GM18868 (cell line): ENCODE data around the gene PPP1R13L.
"Not testable (repeated sequence)": the region's sequence is repeated elsewhere in the genome, so short reads cannot be mapped to it uniquely, and the experiment has no call there.

ENCODE experiments used
- ATAC-seq: cut with Tn5 transposase; IDR thresholded peaks from one replicate; pipeline ENCODE4 v1.9.1; 2021; ENCODE audit warnings: mild to moderate bottlenecking, moderate library complexity; ENCODE audit not compliant: unreplicated experiment

Gene PPP1R13L

DNA sequence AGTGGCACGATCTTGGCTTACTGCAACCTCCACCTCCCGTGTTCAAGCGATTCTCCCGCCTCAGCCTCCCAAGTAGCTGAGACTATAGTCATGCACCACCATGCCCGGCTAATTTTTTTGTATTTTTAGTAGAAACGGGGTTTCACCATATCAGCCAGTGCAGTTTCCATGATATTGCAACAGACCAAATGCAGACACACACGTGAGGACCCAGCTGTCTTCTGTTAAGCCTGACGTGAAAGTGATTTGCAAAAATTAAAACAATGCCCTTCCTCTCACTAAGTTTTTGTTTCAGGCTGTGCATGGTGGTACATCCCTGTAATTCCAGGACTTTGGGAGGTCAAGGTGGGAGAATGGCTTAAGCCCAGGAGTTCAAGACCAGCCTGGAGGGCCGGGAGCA lies 26.1 kb upstream of the PPP1R13L start:
- ATAC-seq, result not testable (repeated sequence)

GRCh38 chr19:45429896-45430295 lies 25.0 kb upstream of the PPP1R13L start:
- ATAC-seq, result not testable (repeated sequence)

DNA sequence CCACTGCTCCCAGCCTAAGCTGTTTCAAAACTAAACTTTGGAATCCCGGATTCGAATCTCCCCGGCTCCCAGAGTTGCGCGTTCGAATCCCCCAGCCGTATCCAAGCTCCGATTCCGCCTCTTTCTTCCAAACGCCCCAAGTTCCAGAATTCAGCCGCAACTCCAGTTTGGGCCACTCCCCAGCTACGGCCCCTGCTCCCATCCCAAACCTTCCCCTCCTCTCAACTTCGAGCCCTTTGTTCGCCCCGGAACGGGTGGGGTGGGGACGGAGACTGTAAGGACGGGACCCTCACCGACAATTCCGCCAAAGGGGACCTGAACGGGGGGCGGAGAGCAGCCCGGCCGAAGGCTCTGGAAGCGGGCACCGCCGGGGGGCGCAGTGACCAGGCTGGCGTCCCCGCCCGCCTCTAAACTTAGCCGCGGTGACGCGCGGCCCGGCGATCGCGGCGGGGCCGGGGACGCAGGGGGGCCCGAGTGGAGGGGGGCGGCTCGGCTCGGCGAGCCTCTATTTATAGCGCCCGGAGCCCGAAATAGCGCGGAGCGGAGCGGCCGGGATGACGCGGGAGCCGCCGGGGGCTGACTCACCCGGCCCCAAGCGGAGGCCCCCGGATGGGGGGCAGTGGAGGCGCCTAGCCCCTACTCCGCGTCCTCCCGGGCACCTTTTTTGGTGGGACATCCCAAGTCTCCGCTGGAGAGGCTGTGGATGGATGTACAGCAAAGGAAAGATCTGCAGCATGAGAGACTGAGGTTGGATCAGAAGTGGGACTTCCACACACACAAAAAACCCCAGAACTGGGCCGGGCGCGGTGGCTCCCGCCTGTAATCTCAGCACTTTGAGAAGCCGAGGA lies 23.7 kb upstream of the PPP1R13L start:
- no peak for ATAC-seq

- no peak for ATAC-seq
Measured at GRCh38 chr19:45424191-45425058, 19.6 kb upstream of the PPP1R13L start.

GRCh38 chr19:45423589-45424190 lies 18.8 kb upstream of the PPP1R13L start, which contains the start of gene ERCC1:
ERCC1 (minus strand) TSS chr19:45423917; CDS start chr19:45423374, 543 bp downstream.
- ATAC-seq, result peak; percentile 59

GRCh38 chr19:45423033-45423588 lies 18.2 kb upstream of the PPP1R13L start:
- no peak for ATAC-seq

DNA sequence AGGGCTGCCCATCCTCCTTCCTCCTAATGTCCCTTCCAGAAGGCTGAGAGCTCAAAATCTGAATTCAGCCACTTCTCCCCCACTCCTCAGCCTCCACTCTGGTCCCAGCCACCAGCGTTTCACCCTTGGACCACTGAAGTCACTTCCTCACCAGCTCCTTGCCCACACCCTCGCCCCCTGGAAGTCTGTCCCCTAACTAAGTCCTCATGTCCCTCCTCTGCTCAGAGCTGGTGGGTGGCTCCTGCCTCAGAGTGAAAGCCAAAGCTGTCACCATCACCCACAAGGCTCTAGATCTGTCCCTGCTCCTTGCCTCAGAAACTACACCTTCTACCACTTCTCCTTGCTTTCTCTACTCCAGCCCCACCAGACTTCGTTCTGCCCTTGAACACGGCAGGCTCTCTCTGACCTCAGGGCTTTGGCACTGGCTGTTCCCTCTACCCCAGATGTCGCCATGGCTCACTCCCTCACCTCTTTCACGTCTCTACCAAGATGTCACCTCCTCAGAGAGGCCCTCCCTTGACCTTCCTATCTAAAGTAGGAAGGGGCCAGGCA lies 17.2 kb upstream of the PPP1R13L start:
- no peak for ATAC-seq

DNA sequence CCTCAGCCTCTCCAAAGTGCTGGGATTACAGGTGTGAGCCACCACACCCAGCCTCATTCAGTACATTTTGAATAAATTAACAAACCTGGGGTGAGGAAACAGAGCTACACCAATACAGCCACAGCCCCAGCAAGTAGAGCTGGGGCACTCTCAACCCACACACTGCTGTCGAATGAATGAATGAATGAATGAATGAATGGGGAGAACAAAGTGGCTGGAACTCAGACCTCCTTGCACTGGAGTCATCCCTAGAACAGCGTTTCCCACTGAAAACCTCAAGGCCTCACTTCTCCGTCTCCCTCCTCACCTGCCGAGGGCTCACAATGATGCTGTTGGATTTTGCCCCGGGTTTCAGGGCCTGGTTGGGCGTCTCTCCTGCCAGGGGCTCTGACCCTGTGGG lies 16.0 kb upstream of the PPP1R13L start:
- no peak for ATAC-seq

- no peak for ATAC-seq
Measured at GRCh38 chr19:45420356-45420755, 15.5 kb upstream of the PPP1R13L start.

DNA sequence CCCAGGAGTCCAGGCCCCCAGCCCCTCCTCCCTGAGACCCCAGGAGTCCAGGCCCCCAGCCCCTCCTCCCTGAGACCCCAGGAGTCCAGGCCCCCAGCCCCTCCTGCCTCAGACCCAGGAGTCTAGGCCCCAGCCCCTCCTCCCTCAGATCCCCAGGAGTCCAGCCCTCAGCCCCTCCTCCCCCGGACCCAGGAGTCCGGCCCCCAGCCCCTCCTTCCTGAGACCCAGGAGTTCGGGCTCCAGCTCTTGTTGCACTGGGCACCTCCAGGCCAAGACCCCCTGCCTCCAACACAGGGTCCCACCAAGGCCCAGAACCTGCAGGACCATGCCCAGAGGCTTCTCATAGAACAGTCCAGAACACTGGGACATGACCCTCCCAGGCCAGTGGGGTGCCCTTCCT lies 15.0 kb upstream of the PPP1R13L start:
- ATAC-seq, result no peak

GRCh38 chr19:45419396-45419795 lies 14.5 kb upstream of the PPP1R13L start:
- peak; percentile 64 for ATAC-seq

GRCh38 chr19:45418802-45419201 lies 13.9 kb upstream of the PPP1R13L start:
- ATAC-seq, result no peak

DNA sequence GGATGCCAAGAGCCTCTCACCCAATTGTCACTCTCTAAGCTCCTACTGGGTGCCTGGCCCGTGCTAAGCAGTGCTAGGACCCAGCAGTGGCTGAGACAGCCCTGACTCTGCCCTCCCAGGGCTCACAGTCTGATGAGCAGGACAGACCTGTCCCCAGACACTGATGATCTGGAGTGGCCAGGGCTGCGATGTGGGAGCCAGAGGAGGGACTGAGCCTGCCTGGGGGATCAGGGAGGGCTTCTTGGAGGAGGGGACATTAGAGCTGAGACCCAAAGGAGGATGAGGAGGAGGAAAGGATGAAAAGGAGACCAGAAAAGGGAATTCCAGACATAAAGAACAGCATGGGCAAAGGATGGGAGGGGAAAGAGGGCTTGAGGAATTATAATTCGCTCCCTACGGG lies 12.3 kb upstream of the PPP1R13L start:
- no peak for ATAC-seq

- no peak for ATAC-seq
Measured at GRCh38 chr19:45414468-45414867, 9.6 kb upstream of the PPP1R13L start.

DNA sequence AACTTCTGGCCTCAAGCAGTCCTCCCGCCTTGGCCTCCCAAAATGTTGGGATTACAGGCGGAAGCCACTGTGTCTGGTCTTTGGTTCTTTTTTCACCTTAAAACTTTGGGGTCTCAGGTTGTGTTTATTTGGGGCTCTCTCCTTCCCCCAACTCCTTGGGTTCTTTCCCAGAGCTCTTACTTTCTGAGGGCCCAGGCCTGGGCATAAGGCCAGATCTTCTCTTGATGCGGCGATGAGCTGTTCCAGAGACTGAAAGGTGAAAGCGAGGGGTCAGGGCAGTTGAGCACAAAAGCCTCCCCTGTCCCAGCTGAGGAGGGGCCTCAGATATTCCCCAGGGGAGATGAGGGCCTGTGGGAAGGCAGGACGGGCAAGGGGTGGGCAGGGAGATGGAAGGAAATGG lies 8.6 kb upstream of the PPP1R13L start:
- ATAC-seq, result no peak

GRCh38 chr19:45410330-45410729 lies 5.5 kb upstream of the PPP1R13L start:
- not testable (repeated sequence) for ATAC-seq

DNA sequence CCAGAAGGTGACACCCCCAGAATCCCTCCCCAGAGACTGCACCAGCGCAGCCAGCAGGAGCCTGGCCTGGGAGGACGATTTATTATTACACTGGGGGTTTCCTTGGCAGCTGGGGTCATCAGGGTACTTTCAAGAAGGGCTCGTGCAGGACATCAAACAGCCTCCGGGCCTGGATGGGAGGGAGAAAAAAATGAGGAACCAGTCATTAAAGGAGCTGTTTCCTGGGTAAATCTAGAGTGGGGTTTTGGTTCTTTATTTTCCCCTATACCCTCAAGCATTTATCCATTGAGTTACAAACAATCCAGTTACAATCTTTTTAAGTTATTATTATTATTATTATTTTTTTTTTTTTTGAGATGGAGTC lies 4.7 kb upstream of the PPP1R13L start:
- ATAC-seq, result no peak

GRCh38 chr19:45408830-45409556 lies 4.1 kb upstream of the PPP1R13L start:
- ATAC-seq, result no peak

DNA sequence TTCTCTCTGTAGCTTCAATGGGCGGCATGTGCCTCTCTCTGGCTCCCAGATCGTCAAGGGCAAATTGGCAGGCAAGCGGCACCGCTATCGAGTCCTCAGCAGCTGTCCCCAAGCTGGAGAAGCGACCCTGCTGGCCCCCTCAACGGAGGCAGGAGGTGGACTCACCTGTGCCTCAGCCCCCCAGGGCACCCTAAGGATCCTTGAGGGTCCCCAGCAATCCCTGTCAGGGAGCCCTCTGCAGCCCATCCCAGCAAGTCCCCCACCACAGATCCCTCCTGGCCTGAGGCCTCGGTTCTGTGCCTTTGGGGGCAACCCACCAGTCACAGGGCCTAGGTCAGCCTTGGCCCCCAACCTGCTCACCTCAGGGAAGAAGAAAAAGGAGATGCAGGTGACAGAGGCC lies 3.3 kb upstream of the PPP1R13L start:
- no peak for ATAC-seq

GRCh38 chr19:45407585-45407984 lies 2.7 kb upstream of the PPP1R13L start:
- ATAC-seq, result not testable (repeated sequence)
